Keratinocyte (primary cell): ENCODE results near the gene HGFAC. TPM values are rescaled to one million over a fixed set of nuclear protein-coding genes. Genes with fewer than 3 reads are reported as not detected.

Experiments used
- DNase-seq: peaks from one replicate; pipeline ENCODE4 v3.0.0-alpha.2; 2011; ENCODE audit warnings: low read depth, missing footprints, low spot score
- FAIRE-seq: peaks from 2 replicates; lab custom pipeline; 2011; peaks lifted over from hg19 to GRCh38; lab: Jason Lieb, UNC
- H2AFZ ChIP-seq: 2 replicates; pipeline ENCODE4 v1.6.0; 2012; ENCODE audit warnings: low read length, control low read depth, inconsistent platforms; ENCODE audit not compliant: control insufficient read depth
- H3K27ac ChIP-seq: 2 replicates; pipeline ENCODE4 v1.5.1; 2011; ENCODE audit warnings: low read length; ENCODE audit not compliant: control insufficient read depth, insufficient read depth
- H3K27me3 ChIP-seq: 3 replicates; pipeline ENCODE4 v1.6.0; 2011; ENCODE audit warnings: low read length; ENCODE audit not compliant: control insufficient read depth, insufficient read depth; ENCODE audit errors: extremely low read depth
- H3K36me3 ChIP-seq, 2 experiments: 2 replicates in 1 of 2; 3 replicates in 1 of 2; pipeline ENCODE4 v1.5.1; 2011; ENCODE audit warnings: low read length in 2 of 2, mild to moderate bottlenecking in 1 of 2; ENCODE audit not compliant: control insufficient read depth in 2 of 2, insufficient read depth in 2 of 2; ENCODE audit errors: extremely low read depth in 1 of 2
- H3K4me1 ChIP-seq: 3 replicates; pipeline ENCODE4 v1.5.1; 2011; ENCODE audit warnings: low read length; ENCODE audit not compliant: control insufficient read depth, insufficient read depth; ENCODE audit errors: extremely low read depth
- H3K4me2 ChIP-seq: 3 replicates; pipeline ENCODE4 v1.6.0; 2011; ENCODE audit warnings: low read depth, low read length; ENCODE audit not compliant: control insufficient read depth, insufficient read depth; ENCODE audit errors: extremely low read depth
- H3K4me3 ChIP-seq, 3 experiments: fragments of 200-600 bp in 1 of 3; sonication (generic) in 1 of 3; 2 replicates in 2 of 3; 3 replicates in 1 of 3; pipeline ENCODE4 v1.5.1; 2011 to 2016; ENCODE audit warnings: low read length in 3 of 3, mild to moderate bottlenecking in 3 of 3, control low read depth in 2 of 3, inconsistent platforms in 1 of 3, low read depth in 1 of 3, mixed read lengths in 1 of 3, mixed run types in 1 of 3, moderate library complexity in 1 of 3; ENCODE audit not compliant: control insufficient read depth in 2 of 3, insufficient read depth in 2 of 3; ENCODE audit errors: extremely low read depth in 1 of 3
- H3K79me2 ChIP-seq: 2 replicates; pipeline ENCODE4 v1.6.0; 2012; ENCODE audit warnings: low read length; ENCODE audit not compliant: control insufficient read depth, insufficient read depth
- H3K9ac ChIP-seq: 3 replicates; pipeline ENCODE4 v1.6.0; 2011; ENCODE audit warnings: low read length; ENCODE audit not compliant: control insufficient read depth, insufficient read depth; ENCODE audit errors: extremely low read depth
- H3K9me1 ChIP-seq: 3 replicates; pipeline ENCODE4 v1.6.0; 2011; ENCODE audit warnings: low read length; ENCODE audit not compliant: control insufficient read depth, insufficient read depth; ENCODE audit errors: extremely low read depth
- H3K9me3 ChIP-seq: 2 replicates; pipeline ENCODE4 v1.5.1; 2012; ENCODE audit warnings: low read depth, low read length; ENCODE audit not compliant: control insufficient read depth
- H4K20me1 ChIP-seq: 3 replicates; pipeline ENCODE4 v1.6.0; 2011; ENCODE audit warnings: low read length; ENCODE audit not compliant: control insufficient read depth, insufficient read depth; ENCODE audit errors: extremely low read depth
- EZH2 ChIP-seq: IDR thresholded peaks from one replicate; pipeline ENCODE4 v1.6.1; 2012; ENCODE audit warnings: inconsistent platforms, mild to moderate bottlenecking, low read length, moderate library complexity
- dilution Hi-C: fragments of 300-500 bp; cut with MboI; formaldehyde crosslinking; loops from one replicate; pipeline ENCODE4 v1.7.0; 2020; ENCODE audit warnings: low sequenced_read_pairs; ENCODE audit not compliant: extremely low pct_ligation_motif_present
- polyA plus RNA-seq, 5 experiments: library from polyadenylated mRNA; depleted of rRNA in 3 of 5; stranded (reverse) in 3 of 5; stranded (forward) in 1 of 5; unstranded in 1 of 5; fragments of >200 nt; gene quantifications; 1 replicate in 1 of 5; 2 replicates in 3 of 5; 3 replicates in 1 of 5; pipeline versions ENCODE4 v1.2.1 to v1.2.3, GENCODE V29; 2011 to 2012; ENCODE audit warnings: missing spikeins in 2 of 5, low read depth in 1 of 5, low replicate concordance in 1 of 5
- TF ChIP-seq, protein P1 (sequence below), 3 experiments: IDR thresholded peaks in 1 of 3; conservative IDR thresholded peaks in 1 of 3; optimal IDR thresholded peaks in 1 of 3; 2 replicates in 2 of 3; 3 replicates in 1 of 3; pipeline versions ENCODE3 to v1.5.1; 2011; ENCODE audit warnings: low read length in 3 of 3, mild to moderate bottlenecking in 3 of 3, moderate library complexity in 2 of 3, control low read depth in 1 of 3, inconsistent platforms in 1 of 3; ENCODE audit not compliant: insufficient read depth in 2 of 3; ENCODE audit errors: extremely low read depth in 1 of 3

Gene HGFAC
- polyA plus RNA-seq, 1 donor (not counting 4 experiments of a cell fraction or from before 2014, with no cell fraction given) = not detected

DNA sequence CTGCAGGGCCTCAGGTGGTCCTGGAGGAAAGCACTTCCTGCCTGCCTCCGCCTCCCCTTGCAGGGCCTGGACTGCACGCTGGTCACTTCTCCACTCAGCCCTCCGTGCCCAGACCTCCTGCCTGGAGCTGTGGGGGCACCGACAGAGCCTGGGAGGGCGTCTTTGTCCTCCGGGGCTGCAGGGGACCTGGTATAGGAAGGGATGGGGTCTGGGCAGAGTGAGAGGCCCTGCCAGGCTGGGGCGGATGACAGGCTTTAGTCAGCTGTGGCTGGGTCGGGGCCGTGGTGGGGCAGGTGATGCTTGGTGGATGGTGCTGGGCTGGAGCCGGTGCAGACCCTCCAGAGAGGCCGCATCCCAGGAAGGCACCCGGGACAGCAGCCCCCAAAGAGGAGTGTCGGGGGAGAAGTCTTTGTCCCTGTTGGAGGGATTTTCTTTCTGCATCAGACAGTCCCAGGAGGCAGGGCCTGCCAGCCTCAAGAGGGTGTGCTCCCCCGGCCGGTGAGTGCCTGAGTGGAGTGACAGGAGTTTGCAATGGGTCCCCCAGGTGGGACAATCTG, 22.7 kb downstream of the HGFAC start:
- H3K4me1 ChIP-seq = peaks cover 15% of the 10 kb centered on the region
- no peaks in the 10 kb centered on the region for H4K20me1 ChIP-seq
- no peak overlapping the region for H3K4me2 ChIP-seq
- no peak overlapping the region for H3K27ac ChIP-seq
- FAIRE-seq = no peak
- H3K4me3 ChIP-seq = no peak overlapping the region
- no peaks in the 10 kb centered on the region for H3K36me3 ChIP-seq
- H3K79me2 ChIP-seq = no peaks in the 10 kb centered on the region
- no peak overlapping the region for H2AFZ ChIP-seq
- no peak for DNase-seq
- no peaks in the 10 kb centered on the region for H3K9me3 ChIP-seq
- dilution Hi-C loops = no loop called here
- H3K9ac ChIP-seq = no peak overlapping the region
- no peaks in the 10 kb centered on the region for H3K9me1 ChIP-seq
- TF ChIP-seq, protein P1, sequence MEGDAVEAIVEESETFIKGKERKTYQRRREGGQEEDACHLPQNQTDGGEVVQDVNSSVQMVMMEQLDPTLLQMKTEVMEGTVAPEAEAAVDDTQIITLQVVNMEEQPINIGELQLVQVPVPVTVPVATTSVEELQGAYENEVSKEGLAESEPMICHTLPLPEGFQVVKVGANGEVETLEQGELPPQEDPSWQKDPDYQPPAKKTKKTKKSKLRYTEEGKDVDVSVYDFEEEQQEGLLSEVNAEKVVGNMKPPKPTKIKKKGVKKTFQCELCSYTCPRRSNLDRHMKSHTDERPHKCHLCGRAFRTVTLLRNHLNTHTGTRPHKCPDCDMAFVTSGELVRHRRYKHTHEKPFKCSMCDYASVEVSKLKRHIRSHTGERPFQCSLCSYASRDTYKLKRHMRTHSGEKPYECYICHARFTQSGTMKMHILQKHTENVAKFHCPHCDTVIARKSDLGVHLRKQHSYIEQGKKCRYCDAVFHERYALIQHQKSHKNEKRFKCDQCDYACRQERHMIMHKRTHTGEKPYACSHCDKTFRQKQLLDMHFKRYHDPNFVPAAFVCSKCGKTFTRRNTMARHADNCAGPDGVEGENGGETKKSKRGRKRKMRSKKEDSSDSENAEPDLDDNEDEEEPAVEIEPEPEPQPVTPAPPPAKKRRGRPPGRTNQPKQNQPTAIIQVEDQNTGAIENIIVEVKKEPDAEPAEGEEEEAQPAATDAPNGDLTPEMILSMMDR (optimal IDR thresholded peaks at IDR 0.05 in 1 of 3, IDR thresholded peaks at IDR 0.05 in 1 of 3, conservative IDR thresholded peaks at IDR 0.05 in 1 of 3; ENCODE audit: extremely low read depth in 1 of 3, insufficient read depth in 2 of 3, low read length in 3 of 3) = no peak
- TF ChIP-seq EZH2 = no peak
- peaks cover 68% of the 10 kb centered on the region for H3K27me3 ChIP-seq

DNA sequence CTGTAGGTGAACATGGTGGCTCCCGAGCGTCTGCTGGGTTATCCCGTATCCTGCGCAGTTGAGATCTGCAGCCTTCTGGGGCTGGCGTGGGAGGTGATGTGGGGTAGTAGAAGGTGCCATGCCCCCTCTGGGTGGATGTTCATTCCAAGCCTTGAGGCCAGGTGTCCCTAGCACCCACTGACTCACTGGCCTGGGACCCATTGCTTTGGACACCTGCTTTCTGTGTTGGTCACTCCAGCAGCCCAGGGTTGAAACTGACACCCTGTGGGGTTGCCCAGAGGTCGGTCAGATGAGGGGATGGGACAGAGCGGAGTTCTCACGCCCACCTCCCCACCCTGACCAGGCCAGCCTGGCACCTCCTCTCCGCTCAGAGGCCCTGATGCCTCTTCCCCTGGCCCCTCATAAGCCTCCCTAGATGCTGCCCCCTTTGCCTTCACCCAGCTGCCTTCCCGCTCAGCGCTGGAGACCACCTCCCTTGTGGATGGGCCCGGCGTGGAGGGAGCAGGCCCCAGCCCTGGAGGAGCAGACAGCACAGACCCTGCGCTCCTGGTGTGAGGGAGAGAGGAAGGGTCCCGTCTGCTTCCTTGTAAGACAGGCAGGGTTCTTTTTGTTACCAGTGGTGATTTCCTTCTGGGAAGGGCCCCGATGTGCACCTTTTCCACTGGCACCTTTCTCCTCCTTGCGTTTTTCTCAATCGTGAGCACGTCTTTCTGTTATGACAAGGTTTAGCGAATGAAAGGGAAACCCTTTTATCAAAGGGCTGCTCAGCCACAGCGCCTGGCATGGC, 23.3 kb downstream of the HGFAC start:
- Histone ChIP-seq H3K9me1 (no peaks in the 10 kb centered on the region), H3K36me3 (no peaks in the 10 kb centered on the region), H3K27me3 (peaks cover 71% of the 10 kb centered on the region), H3K4me3 (no peak overlapping the region), H3K4me2 (no peak overlapping the region), H2AFZ (no peak overlapping the region), H3K27ac (no peak overlapping the region), H3K9ac (no peak overlapping the region), H4K20me1 (no peaks in the 10 kb centered on the region), H3K79me2 (no peaks in the 10 kb centered on the region), H3K9me3 (no peaks in the 10 kb centered on the region), H3K4me1 (peaks cover 15% of the 10 kb centered on the region)
- no peak for FAIRE-seq
- dilution Hi-C loops = no loop called here
- no peak for DNase-seq
- no peak for TF ChIP-seq EZH2
- TF ChIP-seq, protein P1 (optimal IDR thresholded peaks at IDR 0.05 in 1 of 3, IDR thresholded peaks at IDR 0.05 in 1 of 3, conservative IDR thresholded peaks at IDR 0.05 in 1 of 3; ENCODE audit: extremely low read depth in 1 of 3, insufficient read depth in 2 of 3, low read length in 3 of 3) = no peak
